A549 (cell line): Measurements from ENCODE around the gene GNG7. TPM values are rescaled to one million over a fixed set of nuclear protein-coding genes. Genes with fewer than 3 reads are reported as not detected.

Experiments
- ATAC-seq, 2 experiments: fragments of 200-7000 bp in 1 of 2; fragments of >200 bp in 1 of 2; cut with Nextera tagmentation in 1 of 2; cut with Tn5 transposase in 1 of 2; 3 replicates each; pipeline versions ENCODE4 v1.8.0 to v1.9.1; 2018 to 2020; ENCODE audit warnings: mild to moderate bottlenecking in 1 of 2, moderate library complexity in 1 of 2
- CTCF ChIA-PET: fragments of 300-600 bp; sonication (Branson Sonifier 250); formaldehyde crosslinking; extraction: SDS; loops from one replicate; lab custom pipeline; 2021; ENCODE audit warnings: antibody characterized with exemption, inconsistent platforms; lab: Yijun Ruan, JAX
- POLR2A ChIA-PET: fragments of 350-600 bp; formaldehyde crosslinking; extraction: SDS; loops from one replicate; lab custom pipeline; 2021; ENCODE audit warnings: antibody characterized with exemption, inconsistent platforms; lab: Yijun Ruan, JAX
- DNase-seq, 2 experiments: peaks; one replicate each; pipeline versions ENCODE4 v3.0.0 to v3.0.0-alpha.2; 2011 to 2016; ENCODE audit warnings: low read depth in 1 of 2, low spot score in 1 of 2
- FAIRE-seq: peaks from 2 replicates; lab custom pipeline; 2011; peaks lifted over from hg19 to GRCh38; lab: Jason Lieb, UNC
- H3K27ac ChIP-seq, 2 experiments: fragments of >200 bp; sonication (Bioruptor Twin); formaldehyde crosslinking; 3 replicates each; pipeline ENCODE4 v1.5.1; 2016 to 2017
- H3K4me1 ChIP-seq: fragments of >200 bp; sonication (Bioruptor Twin); formaldehyde crosslinking; 3 replicates; pipeline ENCODE4 v1.6.1; 2016
- H3K4me2 ChIP-seq: fragments of >200 bp; sonication (Bioruptor Twin); formaldehyde crosslinking; 3 replicates; pipeline ENCODE4 v1.6.1; 2016
- H3K4me3 ChIP-seq: fragments of >200 bp; sonication (Bioruptor Twin); formaldehyde crosslinking; 3 replicates; pipeline ENCODE4 v1.5.1; 2016
- H3K9me3 ChIP-seq: fragments of >200 bp; sonication (Bioruptor Twin); formaldehyde crosslinking; 3 replicates; pipeline ENCODE4 v1.6.1; 2016
- CBX2 ChIP-seq: fragments of 200-600 bp; sonication (generic); IDR thresholded peaks from 2 replicates; pipeline ENCODE4 v1.6.1; 2016; ENCODE audit warnings: low read depth, mild to moderate bottlenecking, borderline replicate concordance
- CBX8 ChIP-seq: fragments of 200-600 bp; sonication (generic); IDR thresholded peaks from 2 replicates; pipeline ENCODE4 v1.6.1; 2016
- CEBPB ChIP-seq, 2 experiments: fragments of >200 bp in 1 of 2; sonication (Bioruptor Twin) in 1 of 2; formaldehyde crosslinking in 1 of 2; IDR thresholded peaks; 2 replicates each; pipeline ENCODE4 v1.6.1; 2012 to 2016
- CHD4 ChIP-seq: fragments of 200-600 bp; sonication (generic); IDR thresholded peaks from 2 replicates; pipeline ENCODE4 v1.6.1; 2016; ENCODE audit warnings: antibody characterized with exemption, mild to moderate bottlenecking, borderline replicate concordance
- EHF ChIP-seq: fragments of 250-450 bp; sonication (Bioruptor Pico); IDR thresholded peaks from 2 replicates; pipeline ENCODE4 v1.5.0; 2020; ENCODE audit warnings: mild to moderate bottlenecking
- FOXS1 ChIP-seq: fragments of 250-450 bp; sonication (Bioruptor Pico); IDR thresholded peaks from 2 replicates; pipeline ENCODE4 v1.5.0; 2020; ENCODE audit warnings: mild to moderate bottlenecking, moderate library complexity
- GATA3 ChIP-seq: IDR thresholded peaks from 2 replicates; pipeline ENCODE4 v1.6.1; 2012; ENCODE audit warnings: borderline replicate concordance
- HEYL ChIP-seq: fragments of 250-450 bp; sonication (Bioruptor Pico); IDR thresholded peaks from 2 replicates; pipeline ENCODE4 v1.8.0; 2021; ENCODE audit warnings: mild to moderate bottlenecking, moderate library complexity
- HOXA7 ChIP-seq: fragments of 250-450 bp; sonication (Bioruptor Pico); IDR thresholded peaks from 2 replicates; pipeline ENCODE4 v1.5.0; 2020; ENCODE audit warnings: mild to moderate bottlenecking, moderate library complexity
- HOXB13 ChIP-seq: fragments of 250-450 bp; sonication (Bioruptor Pico); IDR thresholded peaks from 2 replicates; pipeline ENCODE4 v1.5.0; 2020; ENCODE audit warnings: low read depth, mild to moderate bottlenecking, moderate library complexity
- HOXB5 ChIP-seq: fragments of 250-450 bp; sonication (Bioruptor Pico); IDR thresholded peaks from 2 replicates; pipeline ENCODE4 v1.5.0; 2020; ENCODE audit warnings: mild to moderate bottlenecking, moderate library complexity
- JUNB ChIP-seq: fragments of >200 bp; sonication (Bioruptor Twin); formaldehyde crosslinking; IDR thresholded peaks from 2 replicates; pipeline ENCODE4 v1.6.1; 2016
- MAFK ChIP-seq: fragments of 450-650 bp; IDR thresholded peaks from 2 replicates; pipeline ENCODE4 v1.6.1; 2014; ENCODE audit not compliant: partially characterized antibody
- NFE2L2 ChIP-seq: fragments of 150-350 bp; conservative IDR thresholded peaks from 2 replicates; pipeline ENCODE4 v1.6.1; 2014; ENCODE audit warnings: low read length
- NR3C1 ChIP-seq: fragments of >200 bp; sonication (Bioruptor Twin); formaldehyde crosslinking; IDR thresholded peaks from 3 replicates; pipeline ENCODE4 v1.6.1; 2017
- PHF8 ChIP-seq: fragments of 200-600 bp; sonication (generic); IDR thresholded peaks from 2 replicates; pipeline ENCODE4 v1.6.1; 2016; ENCODE audit warnings: low read depth, mild to moderate bottlenecking, antibody characterized with exemption, moderate library complexity, borderline replicate concordance
- POLR2A ChIP-seq: IDR thresholded peaks from 2 replicates; pipeline ENCODE4 v1.6.1; 2012; ENCODE audit warnings: mild to moderate bottlenecking, low read length
- RAD21 ChIP-seq, 2 experiments: fragments of >200 bp in 1 of 2; sonication (Bioruptor Twin) in 1 of 2; formaldehyde crosslinking in 1 of 2; IDR thresholded peaks in 1 of 2; conservative IDR thresholded peaks in 1 of 2; 2 replicates in 1 of 2; 3 replicates in 1 of 2; pipeline ENCODE4 v1.6.1; 2012 to 2018; ENCODE audit warnings: inconsistent platforms in 1 of 2
- RARB ChIP-seq: fragments of 250-450 bp; sonication (Bioruptor Pico); IDR thresholded peaks from 2 replicates; pipeline ENCODE4 v1.8.0; 2021; ENCODE audit warnings: mild to moderate bottlenecking, moderate library complexity
- RCOR1 ChIP-seq: fragments of 150-350 bp; IDR thresholded peaks from 2 replicates; pipeline ENCODE4 v1.6.1; 2014; ENCODE audit warnings: antibody characterized with exemption, low read length, low read depth
- RFX5 ChIP-seq: fragments of 450-650 bp; IDR thresholded peaks from 2 replicates; pipeline ENCODE4 v1.7.1; 2014; ENCODE audit warnings: antibody characterized with exemption, mild to moderate bottlenecking, moderate library complexity
- TFCP2L1 ChIP-seq: fragments of 250-450 bp; sonication (Bioruptor Pico); IDR thresholded peaks from 2 replicates; pipeline ENCODE4 v1.5.0; 2021; ENCODE audit warnings: mild to moderate bottlenecking
- TP53 ChIP-seq: fragments of 250-450 bp; sonication (Bioruptor Pico); IDR thresholded peaks from 2 replicates; pipeline ENCODE4 v1.5.0; 2021; ENCODE audit warnings: mild to moderate bottlenecking, moderate library complexity
- WGBS: methylation state at CpG from one replicate; pipeline ENCODE4 v1.1.6; 2017; ENCODE audit errors: missing lambda C conversion rate; 5-methylcytosine and 5-hydroxymethylcytosine counted together
- polyA plus RNA-seq, 4 experiments: library from polyadenylated mRNA; depleted of rRNA in 3 of 4; stranded (reverse); fragments of >200 nt; fragmentation: RNase III in 1 of 4; extraction: RNeasy Plus Mini Kit Qiagen cat#74134 plus additional on column Dnase treatment in 1 of 4; gene quantifications; 2 replicates in 3 of 4; 3 replicates in 1 of 4; pipeline ENCODE4 v1.2.3, GENCODE V29; 2011 to 2017
- TF ChIP-seq, protein P1 (sequence below): fragments of 250-450 bp; sonication (Bioruptor Pico); IDR thresholded peaks from 2 replicates; pipeline ENCODE4 v1.5.0; 2020; ENCODE audit warnings: low read depth, mild to moderate bottlenecking, moderate library complexity
- TF ChIP-seq, protein P2 (sequence below): fragments of >200 bp; sonication (Bioruptor Twin); formaldehyde crosslinking; IDR thresholded peaks from 2 replicates; pipeline ENCODE4 v1.6.1; 2016
- TF ChIP-seq, protein P3 (sequence below): fragments of >200 bp; sonication (Bioruptor Twin); formaldehyde crosslinking; IDR thresholded peaks from 3 replicates; pipeline ENCODE4 v1.6.1; 2016
- TF ChIP-seq, protein P4 (sequence below): fragments of 150-350 bp; IDR thresholded peaks from 2 replicates; pipeline ENCODE4 v1.6.1; 2014; ENCODE audit warnings: low read depth, mild to moderate bottlenecking, low read length

Gene GNG7
- polyA plus RNA-seq, 2 of the 4 experiments (the other 2 are of a cell fraction) = 0.06 to 0.08 TPM

DNA sequence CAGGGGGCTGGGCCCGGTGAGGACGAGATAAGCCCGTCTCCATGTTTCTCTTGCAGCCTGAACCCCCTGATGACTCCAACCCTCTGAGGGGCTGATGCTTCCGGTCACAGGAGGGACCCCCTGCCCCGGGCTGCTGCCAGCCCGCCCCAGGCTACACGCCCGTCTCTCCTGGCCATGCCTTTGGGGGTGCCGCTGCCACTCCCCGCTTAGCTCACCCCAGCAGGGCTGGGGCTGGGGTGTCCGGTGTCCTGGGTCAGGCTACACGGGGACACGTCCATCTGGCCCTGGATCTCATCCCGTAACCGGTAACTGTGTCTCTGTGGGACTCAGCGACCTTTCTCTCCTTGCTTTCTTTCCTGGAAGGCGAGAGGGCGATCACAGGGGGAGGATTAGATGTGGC lies 185.8 kb downstream of the GNG7 start (continued):
- no peak for TF ChIP-seq HOXA7 (CRISPR knock-in tag)
- TF ChIP-seq, protein P1, sequence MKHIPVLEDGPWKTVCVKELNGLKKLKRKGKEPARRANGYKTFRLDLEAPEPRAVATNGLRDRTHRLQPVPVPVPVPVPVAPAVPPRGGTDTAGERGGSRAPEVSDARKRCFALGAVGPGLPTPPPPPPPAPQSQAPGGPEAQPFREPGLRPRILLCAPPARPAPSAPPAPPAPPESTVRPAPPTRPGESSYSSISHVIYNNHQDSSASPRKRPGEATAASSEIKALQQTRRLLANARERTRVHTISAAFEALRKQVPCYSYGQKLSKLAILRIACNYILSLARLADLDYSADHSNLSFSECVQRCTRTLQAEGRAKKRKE (CRISPR knock-in tag) = no peak
- no peak for TF ChIP-seq HOXB5
- no peak for TF ChIP-seq CEBPB (IDR thresholded peaks at IDR 0.05)
- TF ChIP-seq RCOR1 = no peak
- no peak for TF ChIP-seq RFX5
- TF ChIP-seq TFCP2L1 (CRISPR knock-in tag) = no peak

DNA sequence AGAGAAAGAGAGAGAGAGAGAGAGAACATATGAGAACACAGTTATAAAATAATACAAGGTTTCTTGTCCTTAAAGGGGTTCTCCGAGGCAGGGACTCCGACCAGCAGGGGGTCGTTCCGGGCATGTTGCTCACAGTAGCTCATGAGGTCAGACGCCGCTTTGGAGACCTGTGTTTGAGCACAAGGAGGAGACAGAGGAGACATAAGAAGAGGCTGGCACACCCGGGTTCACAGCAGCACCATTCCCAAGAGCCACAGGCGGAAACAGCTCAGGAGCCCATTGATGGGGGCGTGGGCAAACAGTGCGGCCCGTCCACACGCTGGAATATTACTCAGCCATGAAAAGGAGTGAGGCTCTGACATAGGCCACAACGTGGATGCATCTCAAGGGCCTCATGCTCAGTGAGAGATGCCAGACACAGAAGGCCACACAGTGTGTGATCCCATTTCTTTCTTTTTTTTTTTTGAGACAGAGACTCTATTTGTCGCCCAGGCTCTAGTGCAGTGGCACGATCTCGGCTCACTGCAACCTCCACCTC lies 187.4 kb downstream of the GNG7 start:
- ChIA-PET CTCF (no interaction called here), POLR2A (no interaction called here)
- Histone ChIP-seq H3K9me3 (no peaks in the 10 kb centered on the region), H3K27ac (no peak overlapping the region), H3K4me3 (no peak overlapping the region), H3K4me1 (peaks cover 8% of the 10 kb centered on the region; the same call in 2 of the 3 replicates), H3K4me2 (no peak overlapping the region)
- ATAC-seq (no peak), DNase-seq (no peak), FAIRE-seq (no peak)
- no peak for TF ChIP-seq TP53
- WGBS = 80% methylated on average over 16 of the region's 16 CpGs

DNA sequence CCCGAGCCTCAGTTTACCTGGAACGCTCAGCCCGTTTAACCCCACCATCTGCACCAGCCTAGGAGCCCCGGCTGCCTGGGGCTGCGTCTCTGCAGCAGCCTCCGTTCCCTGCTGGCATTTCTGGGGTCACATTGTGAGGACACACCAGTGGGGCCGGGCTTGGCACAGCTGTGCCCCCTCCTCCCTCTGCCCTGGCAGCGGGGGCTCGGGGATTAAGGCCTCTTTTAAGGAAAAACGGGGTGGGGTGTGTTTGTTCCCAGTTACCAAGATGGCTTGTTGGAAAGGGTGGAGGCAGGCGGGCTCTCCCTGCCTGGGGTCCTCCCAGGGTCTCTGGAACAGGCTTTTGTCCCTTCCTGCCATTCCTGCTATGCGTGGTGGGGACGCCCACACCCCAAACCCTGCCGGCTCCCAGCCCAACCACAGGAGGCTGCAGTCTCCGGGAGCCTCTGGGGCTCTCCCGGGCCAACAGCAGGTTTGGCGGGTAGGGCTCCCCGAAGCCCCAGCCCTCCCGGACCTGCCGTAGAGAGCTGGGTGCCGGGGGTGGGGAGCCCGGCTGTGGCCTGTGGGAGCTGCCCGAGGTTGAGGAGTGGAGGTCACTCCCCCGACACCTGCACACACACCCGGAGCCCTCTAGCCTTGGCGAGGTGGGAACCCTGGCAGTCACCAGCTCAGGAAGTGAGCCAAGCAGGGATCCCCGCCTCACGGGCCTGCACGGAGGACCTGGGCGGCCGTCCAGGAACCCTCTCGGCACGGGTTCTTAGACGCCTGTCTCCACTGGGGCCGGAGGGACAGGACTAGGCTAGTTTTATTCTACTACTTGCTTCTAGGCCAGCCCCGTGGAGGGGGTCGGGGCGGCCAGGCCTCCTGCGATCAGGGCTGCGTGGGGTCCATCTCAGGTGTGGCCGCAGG lies 189.7 kb downstream of the GNG7 start:
- Histone ChIP-seq H3K9me3 (no peaks in the 10 kb centered on the region), H3K27ac (peak overlapping the region in 1 of 2 experiments; percentile 60; a peak in 3 of 6 replicates), H3K4me2 (no peak overlapping the region), H3K4me1 (peaks cover 5% of the 10 kb centered on the region), H3K4me3 (no peak overlapping the region)
- WGBS = 81% methylated on average over 16 of the region's 41 CpGs
- TF ChIP-seq CBX2 (no peak), RAD21 (conservative IDR thresholded peaks at IDR 0.05 in 1 of 2, IDR thresholded peaks at IDR 0.05 in 1 of 2) (no peak), NFE2L2 (no peak), HOXB13 (no peak), GATA3 (no peak), NR3C1 (no peak), FOXS1 (CRISPR knock-in tag) (no peak), RFX5 (no peak)
- TF ChIP-seq, protein P2, sequence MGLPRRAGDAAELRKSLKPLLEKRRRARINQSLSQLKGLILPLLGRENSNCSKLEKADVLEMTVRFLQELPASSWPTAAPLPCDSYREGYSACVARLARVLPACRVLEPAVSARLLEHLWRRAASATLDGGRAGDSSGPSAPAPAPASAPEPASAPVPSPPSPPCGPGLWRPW = no peak
- TF ChIP-seq, protein P3, sequence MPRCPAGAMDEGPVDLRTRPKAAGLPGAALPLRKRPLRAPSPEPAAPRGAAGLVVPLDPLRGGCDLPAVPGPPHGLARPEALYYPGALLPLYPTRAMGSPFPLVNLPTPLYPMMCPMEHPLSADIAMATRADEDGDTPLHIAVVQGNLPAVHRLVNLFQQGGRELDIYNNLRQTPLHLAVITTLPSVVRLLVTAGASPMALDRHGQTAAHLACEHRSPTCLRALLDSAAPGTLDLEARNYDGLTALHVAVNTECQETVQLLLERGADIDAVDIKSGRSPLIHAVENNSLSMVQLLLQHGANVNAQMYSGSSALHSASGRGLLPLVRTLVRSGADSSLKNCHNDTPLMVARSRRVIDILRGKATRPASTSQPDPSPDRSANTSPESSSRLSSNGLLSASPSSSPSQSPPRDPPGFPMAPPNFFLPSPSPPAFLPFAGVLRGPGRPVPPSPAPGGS = no peak
- ChIA-PET POLR2A (interaction anchor here (1.2 kb wide), 1 partner anchor 37 kb away, joined by 6 read pairs; the partner anchor contains the start of gene GADD45B), CTCF (interaction anchor here (0.5 to 1.7 kb wide), 4 partner anchors 36 to 509 kb away, joined by 3 to 5 read pairs (median 3); no protein-coding TSS in a partner anchor)
- FAIRE-seq (no peak), DNase-seq (no peak), ATAC-seq (peak; percentile 24 to 40; a peak in 3 of 6 replicates)

DNA sequence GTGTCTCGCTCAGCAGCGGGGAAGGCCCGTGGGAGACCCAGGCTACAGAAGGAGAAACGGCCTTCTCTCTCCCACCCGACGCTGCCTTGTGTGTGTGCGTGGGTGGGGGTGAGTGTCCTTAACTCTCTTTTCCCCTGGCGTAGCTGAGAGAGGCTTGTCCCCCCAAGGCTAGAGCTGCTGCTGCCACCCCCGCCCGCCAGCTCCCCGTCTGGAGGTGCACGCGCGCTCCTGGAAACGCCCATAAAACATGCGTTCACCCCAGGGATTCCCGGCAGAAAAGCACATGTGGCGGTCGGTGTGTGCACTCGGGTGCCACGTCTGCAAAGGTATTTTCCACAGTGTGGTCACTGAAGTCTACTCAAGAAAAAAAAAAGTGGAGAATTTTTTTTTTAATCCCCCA lies 190.5 kb downstream of the GNG7 start:
- ATAC-seq (no peak), FAIRE-seq (no peak), DNase-seq (no peak)
- Histone ChIP-seq H3K27ac (peak overlapping the region in 1 of 2 experiments; percentile 49; a peak in 1 of 6 replicates), H3K4me3 (no peak overlapping the region), H3K4me1 (peaks cover 10% of the 10 kb centered on the region), H3K9me3 (no peaks in the 10 kb centered on the region), H3K4me2 (no peak overlapping the region)
- CTCF ChIA-PET = interaction anchor here (0.5 to 1.7 kb wide), 4 partner anchors 35 to 508 kb away, joined by 3 to 5 read pairs (median 3); no protein-coding TSS in a partner anchor
- WGBS = 90% methylated on average over 21 of the region's 21 CpGs
- POLR2A ChIA-PET = interaction anchor here (1.2 kb wide), 1 partner anchor 36 kb away, joined by 6 read pairs; the partner anchor contains the start of gene GADD45B
- TF ChIP-seq HEYL (CRISPR knock-in tag) = no peak
- TF ChIP-seq RFX5 = no peak
- TF ChIP-seq, protein P3 = no peak
- TF ChIP-seq, protein P4, sequence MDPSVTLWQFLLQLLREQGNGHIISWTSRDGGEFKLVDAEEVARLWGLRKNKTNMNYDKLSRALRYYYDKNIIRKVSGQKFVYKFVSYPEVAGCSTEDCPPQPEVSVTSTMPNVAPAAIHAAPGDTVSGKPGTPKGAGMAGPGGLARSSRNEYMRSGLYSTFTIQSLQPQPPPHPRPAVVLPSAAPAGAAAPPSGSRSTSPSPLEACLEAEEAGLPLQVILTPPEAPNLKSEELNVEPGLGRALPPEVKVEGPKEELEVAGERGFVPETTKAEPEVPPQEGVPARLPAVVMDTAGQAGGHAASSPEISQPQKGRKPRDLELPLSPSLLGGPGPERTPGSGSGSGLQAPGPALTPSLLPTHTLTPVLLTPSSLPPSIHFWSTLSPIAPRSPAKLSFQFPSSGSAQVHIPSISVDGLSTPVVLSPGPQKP = no peak
- TF ChIP-seq POLR2A = no peak
- TF ChIP-seq CHD4 = no peak
- no peak for TF ChIP-seq JUNB
- TF ChIP-seq TP53 = no peak
- TF ChIP-seq EHF (CRISPR knock-in tag) = no peak
- no peak for TF ChIP-seq PHF8
- TF ChIP-seq RARB = no peak
- no peak for TF ChIP-seq HOXB5
- no peak for TF ChIP-seq MAFK
- no peak for TF ChIP-seq CBX8
